Sigmoid colon (tissue), 4 donors: ENCODE data around the gene P2RY8.
"Not testable (repeated sequence)": the region's sequence is repeated elsewhere in the genome, so short reads cannot be mapped to it uniquely, and the experiment has no call there.

Experiments used
- CTCF ChIP-seq, 4 experiments: fragments of 450-650 bp in 3 of 4; fragments of 200-600 bp in 1 of 4; IDR thresholded peaks; one replicate each; pipeline ENCODE4 v1.5.1; 2016 to 2019; ENCODE audit warnings: antibody characterized with exemption in 4 of 4, mild to moderate bottlenecking in 3 of 4, moderate library complexity in 2 of 4
- EP300 ChIP-seq, 4 donors: sonication (generic); formaldehyde crosslinking; IDR thresholded peaks; one replicate each; pipeline ENCODE4 v1.6.1; 2017; ENCODE audit warnings: antibody characterized with exemption in 4 of 4
- POLR2A ChIP-seq, 2 donors: fragments of 450-650 bp; IDR thresholded peaks; one replicate each; pipeline ENCODE4 v1.6.1; 2016; ENCODE audit warnings: antibody characterized with exemption in 2 of 2, mild to moderate bottlenecking in 2 of 2, moderate library complexity in 2 of 2
- POLR2AphosphoS5 ChIP-seq, 4 donors: sonication (generic); formaldehyde crosslinking; IDR thresholded peaks; one replicate each; pipeline ENCODE4 v1.6.1; 2017; ENCODE audit warnings: antibody characterized with exemption in 4 of 4

- not testable (repeated sequence) for TF ChIP-seq POLR2AphosphoS5, CTCF, POLR2A, EP300 (IDR thresholded peaks at IDR 0.05)
Observed at GRCh38 chrX:1537716-1538090, 718 bp upstream of the P2RY8 start.
